IMR-90 (cell line): Measurements from ENCODE around the gene ADAMTS20.

Experiments
- BHLHE40 ChIP-seq: fragments of 150-350 bp; IDR thresholded peaks from 2 replicates; pipeline ENCODE4 v1.6.1; 2016; ENCODE audit warnings: mild to moderate bottlenecking, low read depth, low read length
- CEBPB ChIP-seq: IDR thresholded peaks from 2 replicates; pipeline ENCODE4 v1.6.1; 2012; ENCODE audit warnings: low read depth, low read length, improper control_type of control experiment
- CTCF ChIP-seq: conservative IDR thresholded peaks from 2 replicates; pipeline ENCODE4 v1.5.1; 2012; ENCODE audit warnings: mild to moderate bottlenecking, low read depth, low read length, improper control_type of control experiment
- FOS ChIP-seq: fragments of 150-350 bp; IDR thresholded peaks from 2 replicates; pipeline ENCODE4 v1.6.1; 2016; ENCODE audit warnings: low read depth, low read length
- MAFK ChIP-seq: IDR thresholded peaks from 2 replicates; pipeline ENCODE4 v1.6.1; 2012; ENCODE audit warnings: low read depth, low read length, improper control_type of control experiment
- NFE2L2 ChIP-seq: fragments of 150-350 bp; IDR thresholded peaks from 2 replicates; pipeline ENCODE4 v1.6.1; 2016; ENCODE audit warnings: low read depth, mild to moderate bottlenecking, low read length
- POLR2A ChIP-seq: IDR thresholded peaks from 2 replicates; pipeline ENCODE4 v1.6.1; 2012; ENCODE audit warnings: mild to moderate bottlenecking, low read depth, low read length
- RAD21 ChIP-seq: IDR thresholded peaks from 2 replicates; pipeline ENCODE4 v1.6.1; 2012; ENCODE audit warnings: low read length, improper control_type of control experiment
- RFX5 ChIP-seq: IDR thresholded peaks from 2 replicates; pipeline ENCODE4 v1.8.0; 2012; ENCODE audit warnings: low read depth, mild to moderate bottlenecking, low read length, moderate library complexity
- SMC3 ChIP-seq: fragments of 150-350 bp; IDR thresholded peaks from 2 replicates; pipeline ENCODE4 v1.6.1; 2016; ENCODE audit warnings: low read depth, mild to moderate bottlenecking, antibody characterized with exemption, low read length, moderate library complexity

DNA sequence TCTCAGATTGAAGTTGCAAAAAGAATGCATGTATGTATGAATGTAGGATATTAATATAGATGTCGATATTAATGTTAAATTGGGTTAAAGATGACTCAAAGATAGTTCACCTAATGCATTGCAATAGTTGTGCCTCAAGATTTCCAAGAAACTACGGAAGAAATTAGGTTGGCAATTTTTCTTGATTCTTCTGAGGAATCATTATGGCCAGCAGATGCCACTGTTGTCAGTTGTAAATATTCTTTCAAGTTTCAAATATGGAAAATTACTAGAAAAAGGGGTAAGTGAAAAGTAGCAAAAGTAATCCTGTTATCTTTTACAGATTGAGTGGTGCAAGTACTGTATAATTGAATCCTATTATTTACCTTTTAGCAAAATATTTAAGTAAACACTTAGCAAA is 202.1 kb downstream of the ADAMTS20 start:
- TF ChIP-seq FOS, result no peak
- TF ChIP-seq CTCF, result peak; percentile 49
- peak; percentile 39; the same call in 1 of the 2 replicates for TF ChIP-seq RAD21
- TF ChIP-seq CEBPB, result no peak
- no peak for TF ChIP-seq POLR2A
- no peak for TF ChIP-seq RFX5
- no peak for TF ChIP-seq MAFK
- no peak for TF ChIP-seq NFE2L2
- no peak for TF ChIP-seq SMC3
- TF ChIP-seq BHLHE40, result no peak
